CD14-positive monocyte (primary cell): ENCODE data around the gene HMGN5. TPM values are rescaled to one million over a fixed set of nuclear protein-coding genes. Genes with fewer than 3 reads are reported as not detected.
A peak's percentile ranks its signal among the peaks of the same experiment; 100 is the strongest.

Experiments used
- DNase-seq, 3 donors: peaks; one replicate each; pipeline ENCODE4 v3.0.0-alpha.2; 2011 to 2022
- H2AFZ ChIP-seq: 2 replicates; pipeline ENCODE4 v1.6.0; 2012; ENCODE audit warnings: mild to moderate bottlenecking, low read depth, low read length, inconsistent platforms; ENCODE audit not compliant: insufficient read depth, poor library complexity, severe bottlenecking
- H3K27ac ChIP-seq, 2 donors: 1 replicate in 1 of 2; 2 replicates in 1 of 2; pipeline ENCODE4 v1.5.1; 2012 to 2013; ENCODE audit warnings: low read length in 2 of 2, control low read depth in 1 of 2, inconsistent platforms in 1 of 2, low read depth in 1 of 2, mild to moderate bottlenecking in 1 of 2
- H3K27me3 ChIP-seq, 2 donors: one replicate each; pipeline versions ENCODE4 v1.6.0 to v1.6.1; 2011 to 2013; ENCODE audit warnings: low read length in 2 of 2; ENCODE audit not compliant: control insufficient read depth in 2 of 2, insufficient read depth in 2 of 2
- H3K36me3 ChIP-seq, 2 donors: replicated peaks in 1 of 2; 1 replicate in 1 of 2; 2 replicates in 1 of 2; pipeline versions ENCODE4 v1.5.1 to v1.6.1; 2012 to 2013; ENCODE audit warnings: low read length in 2 of 2, control low read depth in 1 of 2, inconsistent platforms in 1 of 2, mild to moderate bottlenecking in 1 of 2; ENCODE audit not compliant: insufficient read depth in 2 of 2, control insufficient read depth in 1 of 2
- H3K4me1 ChIP-seq, 2 donors: 1 replicate in 1 of 2; 2 replicates in 1 of 2; pipeline versions ENCODE4 v1.5.1 to v1.6.1; 2012 to 2013; ENCODE audit warnings: low read length in 2 of 2, control low read depth in 1 of 2, inconsistent platforms in 1 of 2, mild to moderate bottlenecking in 1 of 2, moderate library complexity in 1 of 2; ENCODE audit not compliant: insufficient read depth in 2 of 2, control insufficient read depth in 1 of 2
- H3K4me2 ChIP-seq: replicated peaks from 2 replicates; pipeline ENCODE3; 2012; ENCODE audit warnings: low read length, moderate library complexity, mild to moderate bottlenecking; ENCODE audit not compliant: poor library complexity, severe bottlenecking; ENCODE audit errors: extremely low read depth
- H3K4me3 ChIP-seq, 3 experiments: fragments of 200-600 bp in 1 of 3; sonication (generic) in 1 of 3; replicated peaks in 1 of 3; 1 replicate in 2 of 3; 2 replicates in 1 of 3; pipeline ENCODE4 v1.5.1; 2011 to 2013; ENCODE audit warnings: low read length in 3 of 3, mild to moderate bottlenecking in 3 of 3, control low read depth in 2 of 3, low read depth in 2 of 3, inconsistent platforms in 1 of 3, moderate library complexity in 1 of 3
- H3K79me2 ChIP-seq: 2 replicates; pipeline ENCODE4 v1.6.0; 2012; ENCODE audit warnings: mild to moderate bottlenecking, control low read depth, inconsistent platforms, low read length, moderate library complexity; ENCODE audit not compliant: insufficient read depth
- H3K9ac ChIP-seq: 2 replicates; pipeline ENCODE4 v1.6.0; 2017; ENCODE audit warnings: low read length, mild to moderate bottlenecking; ENCODE audit not compliant: insufficient read depth, poor library complexity, severe bottlenecking
- H3K9me3 ChIP-seq, 2 donors: replicated peaks in 1 of 2; 1 replicate in 1 of 2; 2 replicates in 1 of 2; pipeline versions ENCODE4 v1.5.1 to v1.6.1; 2012 to 2013; ENCODE audit warnings: low read length in 2 of 2, control low read depth in 1 of 2; ENCODE audit not compliant: control insufficient read depth in 1 of 2, insufficient read depth in 1 of 2
- H4K20me1 ChIP-seq: 2 replicates; pipeline ENCODE4 v1.6.0; 2012; ENCODE audit warnings: mild to moderate bottlenecking, low read length, control low read depth, moderate library complexity; ENCODE audit not compliant: insufficient read depth
- H3K27ac Mint-ChIP-seq, 7 donors: one replicate each; pipeline ENCODE4 v1.8.0; 2020; ENCODE audit warnings: mild to moderate bottlenecking in 7 of 7, mixed read lengths in 7 of 7, moderate library complexity in 6 of 7, inconsistent platforms in 2 of 7
- H3K27me3 Mint-ChIP-seq, 3 donors: one replicate each; pipeline ENCODE4 v1.8.0; 2021 to 2022; ENCODE audit warnings: low read depth in 3 of 3, mild to moderate bottlenecking in 3 of 3, mixed read lengths in 3 of 3, moderate library complexity in 3 of 3, inconsistent platforms in 1 of 3
- H3K36me3 Mint-ChIP-seq, 2 donors: one replicate each; pipeline ENCODE4 v1.8.0; 2020; ENCODE audit warnings: mixed read lengths in 2 of 2, inconsistent platforms in 1 of 2, mild to moderate bottlenecking in 1 of 2
- H3K4me1 Mint-ChIP-seq: one replicate; pipeline ENCODE4 v1.8.0; 2020; ENCODE audit warnings: mild to moderate bottlenecking, mixed read lengths
- H3K4me3 Mint-ChIP-seq, 2 donors: one replicate each; pipeline ENCODE4 v1.8.0; 2020; ENCODE audit warnings: mild to moderate bottlenecking in 2 of 2, mixed read lengths in 2 of 2, moderate library complexity in 1 of 2
- H3K9me3 Mint-ChIP-seq, 7 donors: one replicate each; pipeline ENCODE4 v1.8.0; 2020 to 2022; ENCODE audit warnings: mixed read lengths in 7 of 7, mild to moderate bottlenecking in 6 of 7, moderate library complexity in 6 of 7, inconsistent platforms in 2 of 7
- CTCF ChIP-seq: fragments of 200-600 bp; IDR thresholded peaks from one replicate; pipeline ENCODE4 v1.8.0; 2022; ENCODE audit warnings: antibody characterized with exemption, mild to moderate bottlenecking
- WGBS: methylation state at CpG from one replicate; pipeline ENCODE4 v1.1.5; 2013; ENCODE audit warnings: missing lambda C conversion rate; ENCODE audit not compliant: insufficient coverage; 5-methylcytosine and 5-hydroxymethylcytosine counted together
- intact Hi-C, 2 donors: fragments of 100-400 bp; cut with micrococcal nuclease; formaldehyde crosslinking; loops; one replicate each; pipeline versions ENCODE4 v1.15.0 to v1.15.1; 2023
- polyA plus RNA-seq, 3 donors: library from polyadenylated mRNA; depleted of rRNA in 1 of 3; unstranded in 2 of 3; stranded (reverse) in 1 of 3; fragments of 300-500 nt in 2 of 3; fragments of >200 nt in 1 of 3; fragmentation: Illumina TruSeq in 2 of 3; gene quantifications; 1 replicate in 2 of 3; 2 replicates in 1 of 3; pipeline ENCODE4 v1.2.3, GENCODE V29; 2012 to 2021

The HMGN5 gene
- polyA plus RNA-seq, 3 donors: 0.20 to 0.86 TPM; not detected in 1

GRCh38 chrX:81202456-81202819 is 725 bp upstream of the HMGN5 start:
- Histone ChIP-seq H3K27me3 (no peaks in the 10 kb centered on the region), H3K36me3 (no peaks in the 10 kb centered on the region), H3K27ac (peak overlapping the region; percentile 84), H3K4me3 (peak overlapping the region; percentile 51 to 82 (median 75)), H3K9ac (peak overlapping the region; percentile 50), H3K9me3 (no peaks in the 10 kb centered on the region), H2AFZ (peak overlapping the region; percentile 69), H3K4me1 (peaks cover 24 to 46% of the 10 kb centered on the region in 2 donors), H4K20me1 (no peaks in the 10 kb centered on the region), H3K79me2 (peaks cover 48% of the 10 kb centered on the region), H3K4me2 (peak overlapping the region; percentile 84)
- Mint-ChIP-seq H3K36me3 (peaks cover 2 to 3% of the 10 kb centered on the region in 2 donors), H3K27ac (peak overlapping the region; percentile 89 to 98 (median 91)), H3K9me3 (peaks cover 0 to 3% (median 0%) of the 10 kb centered on the region in 7 donors), H3K4me3 (peak overlapping the region; percentile 94 to 95), H3K4me1 (peaks cover 45% of the 10 kb centered on the region), H3K27me3 (no peaks in the 10 kb centered on the region)
- no peak for TF ChIP-seq CTCF
- DNase-seq: peak in 1 of 3 donors; percentile 2
- WGBS: 0% methylated on average over 3 of the region's 8 CpGs
- intact Hi-C loops: no loop called here

GRCh38 chrX:81201071-81201470 is 642 bp downstream of the HMGN5 start:
- peak overlapping the region; percentile 94 to 95 for H3K4me3 Mint-ChIP-seq
- intact Hi-C loops: no loop called here
- no peaks in the 10 kb centered on the region for H3K27me3 Mint-ChIP-seq
- peak overlapping the region; percentile 84 for H3K4me2 ChIP-seq
- peaks cover 34% of the 10 kb centered on the region for H3K79me2 ChIP-seq
- no peaks in the 10 kb centered on the region for H3K9me3 ChIP-seq
- no CpG with 5 or more reads among the region's 1 CpG for WGBS
- peak overlapping the region in 1 of 2 donors; percentile 84 for H3K27ac ChIP-seq
- H3K27ac Mint-ChIP-seq: peak overlapping the region; percentile 89 to 98 (median 91)
- peak overlapping the region; percentile 51 to 82 (median 75) for H3K4me3 ChIP-seq
- peaks cover 17 to 34% of the 10 kb centered on the region in 2 donors for H3K4me1 ChIP-seq
- DNase-seq: no peak
- peaks cover 2 to 3% of the 10 kb centered on the region in 2 donors for H3K36me3 Mint-ChIP-seq
- H3K9me3 Mint-ChIP-seq: peaks cover 0 to 3% (median 0%) of the 10 kb centered on the region in 7 donors
- H3K9ac ChIP-seq: peak overlapping the region; percentile 52
- H3K4me1 Mint-ChIP-seq: peaks cover 37% of the 10 kb centered on the region
- H3K27me3 ChIP-seq: no peaks in the 10 kb centered on the region
- H2AFZ ChIP-seq: peak overlapping the region; percentile 69
- TF ChIP-seq CTCF: no peak
- no peaks in the 10 kb centered on the region for H3K36me3 ChIP-seq
- H4K20me1 ChIP-seq: no peaks in the 10 kb centered on the region
